GM19438 (cell line): ENCODE results near the gene PRSS8.
"Not testable (repeated sequence)": the region's sequence is repeated elsewhere in the genome, so short reads cannot be mapped to it uniquely, and the experiment has no call there.

Experiments used
- ATAC-seq: cut with Tn5 transposase; IDR thresholded peaks from one replicate; pipeline ENCODE4 v1.9.1; 2021; ENCODE audit warnings: low read depth; ENCODE audit not compliant: unreplicated experiment

PRSS8 gene

GRCh38 chr16:31145398-31145990 lies 10.0 kb upstream of the PRSS8 start:
- ATAC-seq, result no peak

GRCh38 chr16:31144418-31144817 lies 8.9 kb upstream of the PRSS8 start:
- not testable (repeated sequence) for ATAC-seq

- no peak for ATAC-seq
Observed at GRCh38 chr16:31143694-31144148, 8.2 kb upstream of the PRSS8 start.

- no peak for ATAC-seq
Observed at GRCh38 chr16:31143011-31143693, 7.6 kb upstream of the PRSS8 start.

GRCh38 chr16:31142109-31143010 lies 6.8 kb upstream of the PRSS8 start:
- ATAC-seq, result peak; percentile 93

GRCh38 chr16:31141489-31142108 lies 6.1 kb upstream of the PRSS8 start:
- no peak for ATAC-seq

- not testable (repeated sequence) for ATAC-seq
Observed at GRCh38 chr16:31141071-31141469, 5.5 kb upstream of the PRSS8 start.

GRCh38 chr16:31138621-31139578 lies 3.4 kb upstream of the PRSS8 start:
- no peak for ATAC-seq

GRCh38 chr16:31136822-31137499 lies 1.4 kb upstream of the PRSS8 start:
- not testable (repeated sequence) for ATAC-seq

- ATAC-seq, result no peak
Observed at GRCh38 chr16:31136287-31136662, 748 bp upstream of the PRSS8 start.

- no peak for ATAC-seq
Observed at GRCh38 chr16:31134625-31135534, 647 bp downstream of the PRSS8 start.

GRCh38 chr16:31134091-31134571 lies 1.4 kb downstream of the PRSS8 start:
- ATAC-seq, result no peak

- ATAC-seq, result no peak
Observed at GRCh38 chr16:31133046-31133501, 2.5 kb downstream of the PRSS8 start.

- ATAC-seq, result no peak
Observed at GRCh38 chr16:31132303-31132979, 3.1 kb downstream of the PRSS8 start.

- ATAC-seq, result no peak
Observed at GRCh38 chr16:31131841-31132271, 3.7 kb downstream of the PRSS8 start.

- ATAC-seq, result no peak
Observed at GRCh38 chr16:31131416-31131815, 4.1 kb downstream of the PRSS8 start.

GRCh38 chr16:31130899-31131298 lies 4.6 kb downstream of the PRSS8 start:
- ATAC-seq, result no peak
